Heart left ventricle (tissue), 13 donors: Measurements from ENCODE around the gene MTG1.

Experiments used
- POLR2A ChIP-seq, 2 donors: fragments of 450-650 bp; IDR thresholded peaks; one replicate each; pipeline ENCODE4 v1.6.1; 2017; ENCODE audit warnings: antibody characterized with exemption in 2 of 2, mild to moderate bottlenecking in 2 of 2, moderate library complexity in 2 of 2
- TF ChIP-seq, protein P1 (sequence below), 12 donors: fragments of 200-600 bp; sonication (generic) in 4 of 12; IDR thresholded peaks; one replicate each; pipeline versions ENCODE4 v1.5.0 to v1.8.0; 2018 to 2022; ENCODE audit warnings: antibody characterized with exemption in 12 of 12, mild to moderate bottlenecking in 5 of 12
- donor health status: ischemic (EF 13 %, LVEDD 7.1; RV severe dilation, severe dysfunction).
- donor health status: DM: no; HTN: yes; CAD: no.
- donor health status: DM: no; HTN: no; CAD: no.
- donor health status: ischemic (EF 25% LVEDD 6.9; RV normal size, moderate dysfunction).
- donor health status: ischemic (EF 25% LVEDD 5.7; RV mildly dilated, moderate dysfunction).
- donor health status: ischemic (EF 35%, LVEDD 5.7; RV mildly dilated, moderate dysfunction).
- donor health status: nonischemic (EF 11% LVEDD 7.7; RV severe dilation, severe dysfunction).
- donor health status: DM: yes; HTN: yes; CAD: no.
- donor health status: PGD.
- donor health status: ischemic (EF 29% LVEDD 5.4; RV normal size, mild dysfunction).
- donor health status: nonischemic (EF 23%, LVEDD 6.1; RV moderate dilation, normal function).

DNA sequence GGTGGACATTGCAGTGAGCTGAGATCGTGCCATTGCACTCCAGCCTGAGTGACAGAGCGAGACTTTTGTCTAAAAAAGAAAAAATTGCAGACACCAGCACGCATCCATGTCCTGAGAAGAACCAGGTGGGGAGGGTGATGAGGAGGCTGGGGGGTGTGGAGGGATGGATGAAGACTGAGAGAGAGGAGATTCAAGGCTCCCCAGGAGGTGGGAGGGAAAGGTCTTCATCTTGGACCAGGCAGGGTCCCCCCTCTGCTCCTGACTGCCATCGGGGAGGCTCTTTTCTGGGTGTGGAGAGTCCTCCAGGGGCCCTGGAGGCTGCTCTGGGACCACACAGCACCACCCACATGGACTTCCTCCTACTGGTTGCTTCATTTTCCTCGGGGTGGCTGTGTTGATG lies 61.2 kb downstream of the MTG1 start:
- TF ChIP-seq, protein P1, sequence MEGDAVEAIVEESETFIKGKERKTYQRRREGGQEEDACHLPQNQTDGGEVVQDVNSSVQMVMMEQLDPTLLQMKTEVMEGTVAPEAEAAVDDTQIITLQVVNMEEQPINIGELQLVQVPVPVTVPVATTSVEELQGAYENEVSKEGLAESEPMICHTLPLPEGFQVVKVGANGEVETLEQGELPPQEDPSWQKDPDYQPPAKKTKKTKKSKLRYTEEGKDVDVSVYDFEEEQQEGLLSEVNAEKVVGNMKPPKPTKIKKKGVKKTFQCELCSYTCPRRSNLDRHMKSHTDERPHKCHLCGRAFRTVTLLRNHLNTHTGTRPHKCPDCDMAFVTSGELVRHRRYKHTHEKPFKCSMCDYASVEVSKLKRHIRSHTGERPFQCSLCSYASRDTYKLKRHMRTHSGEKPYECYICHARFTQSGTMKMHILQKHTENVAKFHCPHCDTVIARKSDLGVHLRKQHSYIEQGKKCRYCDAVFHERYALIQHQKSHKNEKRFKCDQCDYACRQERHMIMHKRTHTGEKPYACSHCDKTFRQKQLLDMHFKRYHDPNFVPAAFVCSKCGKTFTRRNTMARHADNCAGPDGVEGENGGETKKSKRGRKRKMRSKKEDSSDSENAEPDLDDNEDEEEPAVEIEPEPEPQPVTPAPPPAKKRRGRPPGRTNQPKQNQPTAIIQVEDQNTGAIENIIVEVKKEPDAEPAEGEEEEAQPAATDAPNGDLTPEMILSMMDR (IDR thresholded peaks at IDR 0.05) = no peak
- no peak for TF ChIP-seq POLR2A (IDR thresholded peaks at IDR 0.05)
